Measurements from ENCODE around the gene CST8.

CST8 gene

DNA sequence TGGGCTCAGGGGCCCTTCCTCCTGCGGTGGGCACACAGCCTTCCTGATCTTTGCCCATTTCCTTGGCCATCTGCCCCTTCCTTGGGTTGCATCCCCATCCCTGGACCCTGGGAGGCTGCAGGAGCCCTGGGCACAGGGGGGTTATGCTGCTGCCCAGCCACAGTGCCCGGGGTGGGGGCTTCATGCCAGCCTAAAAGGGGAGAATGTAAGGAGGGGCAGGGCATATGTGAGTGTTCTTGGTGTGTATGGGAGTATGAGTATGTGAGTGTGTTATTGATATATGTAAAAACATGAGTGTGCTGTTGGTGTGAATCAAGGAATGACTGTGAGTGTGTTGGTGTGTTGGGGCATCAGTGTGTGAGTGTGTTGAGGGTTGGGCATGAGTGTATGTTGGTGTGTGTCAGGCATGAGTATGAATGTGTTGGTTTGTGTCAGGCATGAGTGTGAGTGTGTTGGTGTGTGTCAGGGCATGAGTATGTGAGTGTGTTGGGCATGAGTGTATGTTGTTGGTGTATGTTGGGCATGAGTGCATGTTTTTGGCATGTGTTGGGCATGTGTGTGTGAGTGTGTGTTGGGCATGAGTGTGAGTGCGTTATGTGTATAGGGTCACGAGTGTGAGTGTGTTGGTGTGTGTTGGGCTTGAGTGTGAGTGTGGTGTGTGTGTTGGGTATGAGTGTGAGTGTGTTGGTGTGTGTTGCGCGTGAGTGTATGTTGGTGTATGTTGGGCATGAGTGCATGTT, 14.7 kb upstream of the CST8 start:
- no peak for DNase-seq

- DNase-seq, result no peak
These were observed 13.7 kb upstream of the CST8 start for GRCh38 chr20:23477223-23477622.

DNA sequence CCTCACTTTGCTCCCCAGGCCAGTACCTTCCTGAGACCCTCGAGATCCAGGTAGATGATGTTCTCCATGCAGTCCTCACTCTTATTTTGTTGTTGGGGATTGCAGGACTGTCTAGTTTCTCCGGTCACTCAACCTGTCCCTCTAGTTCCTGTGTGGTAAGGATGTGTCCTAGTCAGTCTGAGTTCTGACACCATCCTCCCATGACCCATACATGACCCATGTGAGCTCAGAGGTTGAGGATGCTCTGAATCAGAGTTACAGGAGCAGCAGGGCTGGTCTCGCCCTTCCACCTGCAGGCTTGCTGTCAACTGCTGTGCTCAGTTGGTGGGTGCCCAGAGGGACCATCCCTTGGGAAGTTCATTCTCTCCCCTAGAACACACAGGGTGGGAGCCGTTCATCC, 11.9 kb upstream of the CST8 start:
- no peak for DNase-seq

GRCh38 chr20:23482138-23482537, 8.8 kb upstream of the CST8 start:
- DNase-seq, result no peak

DNA sequence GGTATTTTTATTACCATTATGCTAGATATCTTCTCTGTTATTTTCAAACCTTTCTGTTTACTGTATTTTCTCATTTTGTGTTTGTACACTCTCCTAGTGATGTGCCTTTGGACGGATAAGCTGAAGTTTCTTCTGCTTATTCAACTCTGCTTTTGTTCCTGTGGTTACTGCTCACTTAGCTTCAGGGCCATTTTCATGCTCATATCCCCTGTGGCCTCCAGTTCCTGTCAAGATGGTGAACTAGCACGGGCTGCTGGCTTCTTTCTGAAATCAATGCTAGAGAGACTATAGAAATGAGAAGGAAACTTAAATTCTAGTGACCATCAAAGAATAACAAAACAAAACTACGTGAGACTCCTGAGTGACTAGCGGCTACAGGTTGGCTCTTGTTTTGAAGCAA, 6.8 kb upstream of the CST8 start:
- no peak for DNase-seq

DNA sequence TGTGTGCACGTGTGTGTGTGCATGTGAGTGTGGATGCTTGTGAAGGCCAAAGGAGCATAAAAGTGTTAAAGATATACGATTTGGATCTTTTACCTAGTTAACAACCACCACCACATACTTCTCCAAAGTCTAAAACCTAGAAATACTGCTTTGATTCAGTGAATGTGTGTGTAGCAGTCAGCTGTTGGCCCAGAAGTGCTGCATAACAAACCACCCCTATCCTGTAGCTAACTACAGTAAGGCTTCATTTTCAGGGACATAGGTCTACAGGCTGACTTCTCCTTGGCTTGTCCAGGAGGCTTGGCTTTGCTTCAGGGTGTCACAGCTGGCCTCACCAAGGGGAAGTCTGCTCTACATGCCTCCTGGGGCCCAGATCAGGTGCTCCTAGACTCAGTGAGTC, 2.4 kb upstream of the CST8 start:
- DNase-seq, result no peak

DNA sequence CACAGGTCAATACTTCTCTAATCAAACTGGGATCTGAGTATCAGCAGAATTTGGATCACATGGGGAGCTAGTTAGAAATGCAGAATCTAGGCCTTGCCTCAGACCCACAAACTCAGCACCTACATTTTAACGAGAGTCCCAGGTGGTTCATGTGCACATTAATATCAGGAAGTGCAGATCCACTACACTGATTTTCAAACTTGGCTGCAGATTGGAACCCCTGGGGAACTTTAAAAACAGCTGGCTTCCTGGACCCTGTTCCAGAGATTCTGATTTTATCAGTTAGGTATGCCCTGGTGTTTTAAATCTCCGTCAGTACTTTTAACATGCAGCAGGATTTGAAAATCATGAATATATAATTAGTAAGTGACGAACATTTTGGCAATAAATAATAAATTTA, 1.9 kb upstream of the CST8 start:
- no peak for DNase-seq

GRCh38 chr20:23492292-23492691, 1.4 kb downstream of the CST8 start:
- no peak for DNase-seq

DNA sequence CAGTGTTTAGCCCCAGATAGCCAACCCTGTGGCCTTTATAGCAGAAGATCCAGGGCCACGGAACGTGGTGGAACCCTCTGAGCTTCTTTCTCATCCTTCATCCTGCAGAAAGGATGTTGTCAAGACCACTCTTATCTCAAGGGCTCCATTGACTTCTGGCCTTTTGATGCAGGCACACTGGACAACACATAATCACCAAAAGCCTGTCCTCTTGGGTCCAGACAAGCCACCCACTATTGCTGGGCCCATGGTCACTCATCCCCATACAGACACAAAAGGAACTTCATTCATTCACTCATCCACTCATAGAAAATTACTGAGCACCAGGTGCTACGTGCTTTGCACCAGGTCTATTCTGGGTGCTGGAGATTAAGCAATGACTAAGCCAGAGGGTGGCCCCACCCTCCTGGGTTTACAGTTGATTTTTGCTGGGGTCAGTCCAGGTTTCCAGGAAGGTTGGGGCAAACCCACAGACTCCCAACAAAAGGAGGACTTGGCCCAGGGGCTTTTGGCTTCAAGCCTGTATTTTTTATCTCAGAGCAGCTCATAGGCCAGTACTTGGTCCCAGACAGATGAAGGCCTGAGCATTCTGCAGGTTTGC, 2.4 kb downstream of the CST8 start:
- no peak for DNase-seq

GRCh38 chr20:23497536-23497935, 6.6 kb downstream of the CST8 start:
- no peak for DNase-seq

- DNase-seq, result no peak
These were observed 11.0 kb downstream of the CST8 start for GRCh38 chr20:23501926-23502325.

DNA sequence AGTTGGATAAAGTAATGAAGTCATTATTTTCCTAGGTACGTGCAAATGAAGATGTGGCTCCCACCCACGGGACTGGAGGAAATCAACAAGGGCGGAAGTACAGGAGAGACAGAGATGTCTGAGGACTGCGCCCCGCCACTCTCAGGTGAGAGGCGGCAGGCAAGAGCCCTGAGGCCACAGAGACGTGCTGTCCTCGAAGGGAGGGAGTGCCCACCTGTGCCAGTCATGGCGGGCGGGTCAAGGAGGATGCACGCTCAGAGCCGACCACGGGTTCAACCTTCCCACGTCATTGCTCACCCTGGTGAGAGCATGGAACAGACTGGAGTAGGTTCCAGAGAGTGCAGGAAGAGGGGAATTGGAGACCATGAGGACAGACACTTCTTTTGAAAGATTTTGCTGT, 12.7 kb downstream of the CST8 start:
- DNase-seq, result no peak

DNA sequence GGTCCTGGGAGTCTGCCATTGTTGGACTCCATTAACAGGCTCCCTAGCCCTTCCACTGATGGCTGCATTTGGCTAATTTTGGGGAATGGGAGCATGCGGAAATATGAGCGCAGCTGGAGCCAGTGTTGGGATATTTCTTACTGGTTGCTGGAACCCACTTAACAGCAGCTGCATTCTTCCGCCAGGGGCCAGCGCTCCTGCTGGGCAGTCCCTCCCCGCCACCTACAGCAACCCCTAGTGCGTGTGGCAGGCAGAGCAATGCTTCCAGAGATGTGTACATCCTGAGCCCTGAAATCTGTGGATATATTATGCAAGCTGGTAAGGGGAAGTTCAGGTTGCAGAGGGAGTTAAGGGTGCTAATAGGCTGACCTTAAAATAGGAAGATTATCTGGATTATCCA, 16.4 kb downstream of the CST8 start:
- DNase-seq, result no peak

- DNase-seq, result no peak
These were observed 17.7 kb downstream of the CST8 start for GRCh38 chr20:23508449-23509229.

DNA sequence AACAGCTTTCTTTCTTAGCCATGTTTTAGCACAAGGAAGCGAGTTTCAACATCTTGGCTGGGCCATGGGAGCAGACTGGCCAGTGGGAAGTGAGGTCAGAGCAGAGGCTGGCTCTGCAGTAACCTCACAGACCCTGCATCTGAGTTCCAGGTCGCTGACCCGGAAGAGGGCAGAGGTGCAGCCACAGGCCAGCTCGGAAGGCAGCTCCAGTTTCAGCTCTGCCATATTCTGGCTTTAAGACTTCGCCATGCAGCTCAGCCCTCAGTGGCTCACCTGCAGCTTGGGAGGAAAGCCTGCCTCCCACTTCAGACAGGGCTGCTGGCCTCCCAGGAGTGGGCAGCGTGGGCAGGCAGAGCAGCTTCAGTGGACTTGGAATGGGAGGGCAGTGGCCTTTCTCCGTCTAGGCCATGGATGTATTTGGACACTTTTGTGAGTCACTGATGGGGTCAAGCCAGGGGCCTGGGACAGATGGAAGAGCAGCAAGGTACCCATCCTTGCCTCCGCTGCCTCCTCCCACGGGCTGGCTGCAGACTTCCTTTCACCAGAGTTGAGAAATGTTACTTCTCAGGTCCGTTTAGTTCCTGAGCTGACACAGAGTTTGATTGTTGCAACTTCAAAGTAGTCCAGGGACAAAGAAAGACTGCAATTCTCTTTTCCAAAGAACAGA, 18.5 kb downstream of the CST8 start:
- DNase-seq, result no peak

DNA sequence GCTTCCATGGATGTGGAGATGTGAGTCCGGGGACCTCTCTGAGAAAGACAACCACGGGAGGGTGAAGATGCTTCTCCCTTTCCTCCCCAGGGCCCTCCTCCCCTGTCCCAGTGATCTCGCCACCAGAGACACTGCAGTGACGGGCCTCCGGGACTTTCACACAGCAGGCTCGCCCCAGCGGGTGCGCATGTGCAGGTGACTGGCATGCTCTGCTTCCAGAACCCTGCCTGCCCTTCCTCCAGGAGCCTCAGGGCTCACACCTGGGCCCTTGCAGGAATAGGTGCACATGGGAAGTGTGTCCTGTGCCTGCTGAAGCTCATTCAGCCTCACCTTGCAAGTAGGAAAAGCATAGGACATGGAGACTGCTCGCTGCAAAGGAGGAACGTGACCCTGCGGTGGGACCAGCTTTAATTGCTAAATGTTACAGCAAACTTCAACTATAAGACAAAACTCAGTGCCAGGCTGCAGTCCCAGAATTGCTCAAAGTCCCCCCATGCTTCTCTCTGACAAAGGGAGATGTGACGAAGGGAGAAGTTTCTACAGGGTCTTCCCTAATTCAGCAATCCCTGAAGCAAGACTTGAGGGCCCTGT, 19.2 kb downstream of the CST8 start:
- DNase-seq, result no peak

- no peak for DNase-seq
These were observed 22.2 kb downstream of the CST8 start for GRCh38 chr20:23513164-23513563.

DNA sequence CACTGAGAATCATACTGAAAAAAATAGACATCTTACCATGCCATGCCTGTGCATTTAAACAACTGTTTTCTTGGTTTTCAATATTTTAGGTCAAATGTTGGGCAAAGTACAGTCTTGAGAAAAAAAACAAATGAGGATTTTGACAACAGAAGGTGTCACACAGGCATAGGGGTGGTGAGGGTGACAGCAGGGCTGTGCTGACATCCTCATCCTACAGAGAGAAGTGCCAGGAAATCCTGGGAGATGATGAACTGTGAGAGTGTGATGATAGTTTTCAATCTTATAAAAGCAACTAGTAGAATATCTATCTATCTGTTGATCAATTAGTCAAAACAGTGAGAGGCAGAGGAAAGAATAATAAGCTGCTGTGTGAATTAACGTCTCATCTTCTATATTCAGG, 23.9 kb downstream of the CST8 start:
- DNase-seq, result no peak

- DNase-seq, result no peak
These were observed 24.5 kb downstream of the CST8 start for GRCh38 chr20:23515250-23515939.

DNA sequence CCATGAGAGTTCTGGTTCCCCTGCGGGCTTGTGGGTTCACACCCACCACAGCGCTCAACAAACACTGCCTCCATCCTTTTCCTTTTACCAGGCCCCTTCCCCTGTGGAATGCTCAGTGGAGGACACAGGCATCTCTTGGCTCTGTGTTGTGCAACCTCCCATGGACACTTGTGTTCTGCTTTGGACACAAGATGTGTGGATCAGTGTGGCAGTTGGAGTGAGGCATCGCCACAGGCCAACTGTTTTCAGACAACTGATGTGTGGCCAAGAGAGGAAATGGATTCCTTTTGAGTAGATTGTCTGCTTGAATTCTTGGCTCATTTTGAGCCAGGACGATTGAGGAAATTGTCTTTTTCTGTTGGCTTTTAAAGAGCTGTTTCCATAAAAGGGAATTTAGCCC, 26.8 kb downstream of the CST8 start:
- DNase-seq, result no peak

DNA sequence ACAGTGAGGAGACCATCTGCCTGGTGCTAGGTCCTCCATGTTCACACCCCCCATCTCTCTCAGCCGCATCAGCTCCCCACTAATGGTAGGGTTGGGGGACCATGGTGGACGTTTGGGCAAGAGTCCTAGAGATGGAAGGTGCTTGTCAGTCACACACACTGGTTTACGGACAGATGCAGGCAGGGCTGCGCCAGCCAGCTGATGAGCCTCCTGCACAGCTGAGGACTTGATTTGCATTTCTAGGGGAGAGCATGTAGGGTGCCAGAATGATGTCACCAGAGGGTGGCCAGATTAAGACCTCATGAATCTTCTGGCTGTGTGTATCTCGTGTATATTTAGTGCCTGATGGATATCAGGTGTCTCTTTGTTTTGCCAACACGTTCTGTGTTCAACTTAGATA, 28.6 kb downstream of the CST8 start:
- no peak for DNase-seq

DNA sequence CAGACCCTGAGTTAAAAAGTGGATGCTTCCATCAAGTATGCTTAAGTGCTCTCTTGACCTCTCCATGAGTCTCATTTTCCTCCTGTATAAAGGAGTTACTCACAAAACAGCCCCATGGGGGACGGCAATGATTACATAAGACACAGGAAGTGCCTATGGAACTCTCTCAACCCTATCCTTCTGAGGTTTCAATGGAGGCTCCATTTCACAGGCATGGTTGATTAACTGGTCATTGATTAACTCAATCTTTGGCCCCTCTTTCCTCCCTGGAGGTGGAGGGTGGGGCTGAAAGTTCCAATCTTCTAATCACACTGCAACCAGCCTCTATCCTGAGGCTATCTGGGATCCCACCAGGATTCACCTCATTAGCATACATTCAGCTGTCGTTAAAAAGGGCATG, 29.3 kb downstream of the CST8 start:
- no peak for DNase-seq

- no peak for DNase-seq
These were observed 33.2 kb downstream of the CST8 start for GRCh38 chr20:23524146-23524545.
